H1 (cell line): ENCODE results near the gene RHBDD1. TPM values are rescaled to one million over a fixed set of nuclear protein-coding genes. Genes with fewer than 3 reads are reported as not detected.

Source experiments
- CTCF ChIA-PET: fragments of 300-600 bp; sonication (Branson Sonifier 250); formaldehyde crosslinking; loops from one replicate; lab custom pipeline; 2021; ENCODE audit not compliant: partially characterized antibody; lab: Charles Lee
- POLR2A ChIA-PET: fragments of 300-600 bp; sonication (Branson Sonifier 250); formaldehyde crosslinking; loops from one replicate; lab custom pipeline; 2021; ENCODE audit warnings: inconsistent platforms; ENCODE audit not compliant: partially characterized antibody; lab: Charles Lee
- DNase-seq, 2 experiments: peaks; one replicate each; pipeline versions ENCODE4 v3.0.0 to v3.0.0-alpha.2; 2010 to 2022; ENCODE audit warnings: low spot score in 2 of 2, low read depth in 1 of 2, mixed read lengths in 1 of 2
- FAIRE-seq: peaks from 2 replicates; lab custom pipeline; 2011; peaks lifted over from hg19 to GRCh38; lab: Jason Lieb, UNC
- H2AFZ ChIP-seq: 2 replicates; pipeline ENCODE4 v1.8.1; 2012; ENCODE audit warnings: low read length, inconsistent platforms
- H2AK5ac ChIP-seq: 2 replicates; pipeline ENCODE4 v1.6.1; 2013; ENCODE audit warnings: low read depth, low read length
- H2BK120ac ChIP-seq: replicated peaks from 2 replicates; pipeline ENCODE3; 2013; ENCODE audit warnings: low read depth, low read length, inconsistent platforms
- H2BK12ac ChIP-seq: 2 replicates; pipeline ENCODE4 v1.6.1; 2013; ENCODE audit warnings: low read depth, low read length
- H2BK15ac ChIP-seq: 2 replicates; pipeline ENCODE4 v1.6.1; 2013; ENCODE audit warnings: low read length
- H2BK20ac ChIP-seq: 2 replicates; pipeline ENCODE4 v1.6.1; 2013; ENCODE audit warnings: low read length
- H2BK5ac ChIP-seq: 2 replicates; pipeline ENCODE4 v1.6.1; 2013; ENCODE audit warnings: low read depth, low read length
- H3K14ac ChIP-seq: 2 replicates; pipeline ENCODE4 v1.6.1; 2013; ENCODE audit warnings: inconsistent platforms; ENCODE audit not compliant: insufficient read length
- H3K18ac ChIP-seq: 2 replicates; pipeline ENCODE4 v1.6.1; 2013; ENCODE audit warnings: low read length; ENCODE audit errors: extremely low read depth
- H3K23ac ChIP-seq: 2 replicates; pipeline ENCODE4 v1.6.1; 2013; ENCODE audit warnings: inconsistent platforms; ENCODE audit not compliant: insufficient read length
- H3K23me2 ChIP-seq: 2 replicates; pipeline ENCODE4 v1.6.1; 2013; ENCODE audit warnings: low read depth, low read length
- H3K27ac ChIP-seq: 2 replicates; pipeline ENCODE4 v1.6.1; 2011; ENCODE audit warnings: low read depth, low read length, inconsistent platforms
- H3K27me3 ChIP-seq, 4 experiments: replicated peaks in 1 of 4; 1 replicate in 1 of 4; 2 replicates in 3 of 4; pipeline versions ENCODE4 v1.6.1 to v1.8.1; 2011 to 2013; ENCODE audit warnings: low read length in 3 of 4, mild to moderate bottlenecking in 3 of 4, inconsistent platforms in 2 of 4, mixed read lengths in 2 of 4, moderate library complexity in 1 of 4; ENCODE audit not compliant: control insufficient read depth in 3 of 4, insufficient read depth in 3 of 4; ENCODE audit errors: extremely low read depth in 1 of 4
- H3K36me3 ChIP-seq, 4 experiments: 2 replicates each; pipeline versions ENCODE4 v1.6.1 to v1.8.1; 2011 to 2013; ENCODE audit warnings: mild to moderate bottlenecking in 4 of 4, low read length in 3 of 4, moderate library complexity in 2 of 4, control low read depth in 1 of 4, inconsistent platforms in 1 of 4; ENCODE audit not compliant: insufficient read depth in 4 of 4, control insufficient read depth in 2 of 4
- H3K4ac ChIP-seq: replicated peaks from 2 replicates; pipeline ENCODE3; 2013; ENCODE audit warnings: low read length, low read depth, mixed read lengths, inconsistent platforms; ENCODE audit not compliant: insufficient read length
- H3K4me1 ChIP-seq, 4 experiments: replicated peaks in 1 of 4; 1 replicate in 1 of 4; 2 replicates in 3 of 4; pipeline versions ENCODE4 v1.6.1 to v1.8.1; 2011 to 2013; ENCODE audit warnings: low read length in 3 of 4, inconsistent platforms in 2 of 4, mixed read lengths in 1 of 4; ENCODE audit not compliant: insufficient read depth in 4 of 4, control insufficient read depth in 3 of 4
- H3K4me2 ChIP-seq, 2 experiments: 2 replicates each; pipeline versions ENCODE4 v1.6.1 to v1.8.1; 2011 to 2013; ENCODE audit warnings: low read depth in 2 of 2, low read length in 2 of 2, control low read depth in 1 of 2, inconsistent platforms in 1 of 2, mild to moderate bottlenecking in 1 of 2; ENCODE audit not compliant: insufficient read depth in 1 of 2
- H3K4me3 ChIP-seq, 4 experiments: fragments of 200-600, 300-600 bp in 1 of 4; sonication (generic), shearing (Covaris generic), sonication (Bioruptor Twin) in 1 of 4; 2 replicates each; pipeline versions ENCODE4 v1.5.1 to v1.8.1; 2011 to 2016; ENCODE audit warnings: low read length in 4 of 4, low read depth in 3 of 4, control low read depth in 2 of 4, inconsistent platforms in 2 of 4, mild to moderate bottlenecking in 2 of 4, mixed read lengths in 1 of 4, moderate library complexity in 1 of 4; ENCODE audit not compliant: insufficient read depth in 2 of 4; ENCODE audit errors: extremely low read depth in 1 of 4
- H3K56ac ChIP-seq: replicated peaks from 2 replicates; pipeline ENCODE3; 2013; ENCODE audit warnings: low read depth, mild to moderate bottlenecking, mixed read lengths, low read length, inconsistent platforms; ENCODE audit not compliant: insufficient read length
- H3K79me1 ChIP-seq: 2 replicates; pipeline ENCODE4 v1.6.1; 2013; ENCODE audit warnings: low read depth, low read length, control low read depth
- H3K79me2 ChIP-seq, 2 experiments: 2 replicates each; pipeline versions ENCODE4 v1.6.1 to v1.8.1; 2012 to 2013; ENCODE audit warnings: low read length in 2 of 2, mild to moderate bottlenecking in 2 of 2, inconsistent platforms in 1 of 2; ENCODE audit not compliant: insufficient read depth in 2 of 2, control insufficient read depth in 1 of 2
- H3K9ac ChIP-seq, 4 experiments: replicated peaks in 1 of 4; 1 replicate in 1 of 4; 2 replicates in 3 of 4; pipeline versions ENCODE4 v1.6.1 to v1.8.1; 2011 to 2013; ENCODE audit warnings: low read depth in 3 of 4, low read length in 3 of 4, control low read depth in 2 of 4, mild to moderate bottlenecking in 2 of 4, moderate library complexity in 2 of 4, inconsistent platforms in 1 of 4; ENCODE audit errors: extremely low read depth in 1 of 4
- H3K9me3 ChIP-seq, 2 experiments: 2 replicates each; pipeline versions ENCODE4 v1.6.1 to v1.8.1; 2012 to 2013; ENCODE audit warnings: mild to moderate bottlenecking in 2 of 2, moderate library complexity in 2 of 2, control low read depth in 1 of 2, inconsistent platforms in 1 of 2, low read depth in 1 of 2, low read length in 1 of 2, mixed read lengths in 1 of 2; ENCODE audit not compliant: insufficient read depth in 2 of 2
- H4K20me1 ChIP-seq, 2 experiments: replicated peaks in 1 of 2; 2 replicates each; pipeline versions ENCODE3 to v1.8.1; 2011 to 2013; ENCODE audit warnings: inconsistent platforms in 2 of 2, low read length in 2 of 2, mild to moderate bottlenecking in 1 of 2; ENCODE audit not compliant: insufficient read depth in 2 of 2, control insufficient read depth in 1 of 2
- H4K5ac ChIP-seq: 2 replicates; pipeline ENCODE4 v1.6.1; 2013; ENCODE audit warnings: low read length, low read depth, mixed read lengths, inconsistent platforms; ENCODE audit not compliant: insufficient read length
- H4K8ac ChIP-seq: 2 replicates; pipeline ENCODE4 v1.8.0; 2013; ENCODE audit warnings: mild to moderate bottlenecking, moderate library complexity, low read length, inconsistent platforms; ENCODE audit not compliant: insufficient read depth; ENCODE audit errors: extremely low read depth
- H4K91ac ChIP-seq: replicated peaks from 2 replicates; pipeline ENCODE3; 2013; ENCODE audit warnings: low read length, mixed read lengths, inconsistent platforms; ENCODE audit not compliant: insufficient read length
- ASH2L ChIP-seq: fragments of 200-600, 300-600 bp; sonication (generic); IDR thresholded peaks from one replicate; pipeline ENCODE4 v1.7.1; 2017; ENCODE audit warnings: low read length
- BRCA1 ChIP-seq: IDR thresholded peaks from 2 replicates; pipeline ENCODE4 v1.6.1; 2012; ENCODE audit warnings: low read depth, low read length, improper control_type of control experiment
- CBX8 ChIP-seq: fragments of 300-800, 300-1000 bp; sonication (generic); IDR thresholded peaks from 2 replicates; pipeline ENCODE4 v1.7.1; 2016; ENCODE audit warnings: low read depth, low read length, borderline replicate concordance
- CHD1 ChIP-seq: IDR thresholded peaks from 2 replicates; pipeline ENCODE4 v1.6.1; 2012; ENCODE audit warnings: low read depth, low read length, improper control_type of control experiment
- CHD2 ChIP-seq: IDR thresholded peaks from 2 replicates; pipeline ENCODE4 v1.6.1; 2012; ENCODE audit warnings: low read length, improper control_type of control experiment
- GTF2F1 ChIP-seq: IDR thresholded peaks from 2 replicates; pipeline ENCODE4 v1.6.1; 2012; ENCODE audit warnings: low read depth, low read length, improper control_type of control experiment, borderline replicate concordance
- KDM5A ChIP-seq: fragments of 200-600 bp; IDR thresholded peaks from 2 replicates; pipeline ENCODE4 v1.7.1; 2012; ENCODE audit warnings: mild to moderate bottlenecking, low read length, inconsistent platforms, mixed read lengths
- NANOG ChIP-seq: IDR thresholded peaks from 2 replicates; pipeline ENCODE4 v1.6.1; 2011; ENCODE audit warnings: low read length, low read depth, mild to moderate bottlenecking, inconsistent platforms; ENCODE audit not compliant: insufficient read depth, poor library complexity, severe bottlenecking
- PHF8 ChIP-seq: fragments of 200-600 bp; sonication (generic); conservative IDR thresholded peaks from 2 replicates; pipeline ENCODE4 v1.7.1; 2012; ENCODE audit warnings: low read depth, mild to moderate bottlenecking, inconsistent platforms, low read length, moderate library complexity
- RNF2 ChIP-seq: fragments of 200-900, 300-1000 bp; sonication (generic); IDR thresholded peaks from 2 replicates; pipeline ENCODE4 v1.7.1; 2016; ENCODE audit warnings: borderline replicate concordance, low read depth, mild to moderate bottlenecking, antibody characterized with exemption, low read length; ENCODE audit not compliant: poor library complexity, severe bottlenecking; ENCODE audit errors: missing control alignments
- RXRA ChIP-seq: IDR thresholded peaks from 2 replicates; pipeline ENCODE4 v1.6.1; 2011; ENCODE audit warnings: low read depth, mild to moderate bottlenecking, low read length, moderate library complexity; ENCODE audit not compliant: insufficient read depth
- TAF7 ChIP-seq: optimal IDR thresholded peaks from 2 replicates; pipeline ENCODE3; 2011; ENCODE audit warnings: low read depth, mild to moderate bottlenecking, inconsistent platforms, low read length, moderate library complexity, borderline replicate concordance
- TBP ChIP-seq: IDR thresholded peaks from 2 replicates; pipeline ENCODE4 v1.6.1; 2011; ENCODE audit warnings: low read depth, low read length, improper control_type of control experiment
- WGBS, 2 experiments: shearing (Covaris generic) in 1 of 2; methylation state at CpG; one replicate each; pipeline versions ENCODE4 v1.1.6 to v1.1.7; 2013 to 2015; ENCODE audit warnings: low lambda C conversion rate in 2 of 2, mixed read lengths in 2 of 2, inconsistent platforms in 1 of 2, low coverage in 1 of 2, missing lambda C conversion rate in 1 of 2; ENCODE audit not compliant: insufficient replicate concordance in 2 of 2, insufficient coverage in 1 of 2, insufficient read length in 1 of 2; ENCODE audit errors: extremely low coverage in 1 of 2, missing lambda C conversion rate in 1 of 2; 5-methylcytosine and 5-hydroxymethylcytosine counted together
- polyA plus RNA-seq, 7 experiments: library from polyadenylated mRNA; depleted of rRNA in 3 of 7; stranded (reverse) in 5 of 7; unstranded in 2 of 7; fragments of >200 nt in 5 of 7; fragments of 200-250 nt in 2 of 7; gene quantifications; 1 replicate in 5 of 7; 2 replicates in 1 of 7; 4 replicates in 1 of 7; pipeline versions ENCODE4 v1.2.1 to v1.2.3, GENCODE V29; 2011 to 2013; ENCODE audit warnings: missing spikeins in 2 of 7, mixed read lengths in 2 of 7
- total RNA-seq: library from RNA; stranded (reverse); fragmentation: NEBNext Ultra II Directional; extraction: Animal tissue kit (Norgen Biotek cat#: 25700); gene quantifications from 2 replicates; pipeline ENCODE4 v1.2.1, GENCODE V29; 2021
- TF ChIP-seq, protein P1 (sequence below): IDR thresholded peaks from 2 replicates; pipeline ENCODE4 v1.6.1; 2012; ENCODE audit warnings: inconsistent platforms

Gene RHBDD1
- total and polyA plus RNA-seq, 2 of the 8 experiments (the other 6 are each of a cell fraction or from before 2014, with no cell fraction given), result 10.5 to 23.1 TPM

DNA sequence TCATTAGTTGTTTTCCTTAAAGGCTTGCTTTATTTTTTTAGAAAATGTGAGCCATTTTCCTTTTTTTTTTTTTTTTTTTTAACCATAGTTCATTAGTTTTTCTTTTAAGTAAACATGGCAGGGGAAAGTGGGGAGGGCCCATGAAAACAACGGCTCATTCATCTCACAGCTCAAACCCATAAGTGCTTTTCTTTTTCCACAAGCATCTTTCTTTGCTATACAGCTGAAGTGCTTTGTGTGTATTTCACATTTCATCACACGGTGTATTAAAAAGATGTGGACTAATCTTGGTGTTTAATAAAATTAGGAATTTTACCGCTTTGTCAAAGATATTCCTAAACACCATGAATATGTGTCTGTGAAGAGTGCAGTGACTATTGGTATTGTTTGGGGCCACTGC is 41.6 kb downstream of the RHBDD1 start:
- H3K9me3 ChIP-seq, result no peaks in the 10 kb centered on the region
- FAIRE-seq (no peak), DNase-seq (no peak)
- no peak overlapping the region for H2BK20ac ChIP-seq
- no peaks in the 10 kb centered on the region; the same call in 1 of the 2 replicates for H3K23me2 ChIP-seq
- no peak overlapping the region for H2AFZ ChIP-seq
- no peaks in the 10 kb centered on the region for H3K79me1 ChIP-seq
- CTCF ChIA-PET, result interaction anchor here (0.6 kb wide), 1 partner anchor 21 kb away, joined by 3 read pairs; no protein-coding TSS in a partner anchor
- no peak overlapping the region for H3K4ac ChIP-seq
- no peaks in the 10 kb centered on the region for H3K36me3 ChIP-seq
- H3K14ac ChIP-seq, result no peak overlapping the region
- H3K79me2 ChIP-seq, result no peaks in the 10 kb centered on the region
- no peak overlapping the region for H4K91ac ChIP-seq
- no peaks in the 10 kb centered on the region for H3K27me3 ChIP-seq
- H3K4me2 ChIP-seq, result no peak overlapping the region
- no peak overlapping the region for H2BK15ac ChIP-seq
- H4K8ac ChIP-seq, result no peak overlapping the region
- no peak overlapping the region for H2BK12ac ChIP-seq
- no peak overlapping the region for H2BK120ac ChIP-seq
- no peaks in the 10 kb centered on the region for H4K20me1 ChIP-seq
- H3K23ac ChIP-seq, result no peak overlapping the region
- H2AK5ac ChIP-seq, result no peak overlapping the region
- 95% methylated on average over 3 of the region's 3 CpGs; no CpG with 5 or more reads in 1 of the 2 experiments for WGBS, 2 experiments
- H3K9ac ChIP-seq, result no peak overlapping the region
- POLR2A ChIA-PET, result no interaction called here
- peaks cover 0 to 3% (median 0%) of the 10 kb centered on the region in 4 experiments; a peak in 1 of 7 replicates for H3K4me1 ChIP-seq
- H3K4me3 ChIP-seq, result no peak overlapping the region
- no peak overlapping the region for H3K27ac ChIP-seq
- H3K18ac ChIP-seq, result no peak overlapping the region
- no peak overlapping the region for H4K5ac ChIP-seq
- no peak overlapping the region for H2BK5ac ChIP-seq
- H3K56ac ChIP-seq, result no peak overlapping the region
- TF ChIP-seq RNF2 (no peak), ASH2L (no peak), TAF7 (no peak), KDM5A (no peak), CHD1 (no peak), CHD2 (no peak), PHF8 (no peak), BRCA1 (no peak), RXRA (no peak), TBP (no peak), NANOG (no peak), CBX8 (no peak), GTF2F1 (no peak)
- TF ChIP-seq, protein P1, sequence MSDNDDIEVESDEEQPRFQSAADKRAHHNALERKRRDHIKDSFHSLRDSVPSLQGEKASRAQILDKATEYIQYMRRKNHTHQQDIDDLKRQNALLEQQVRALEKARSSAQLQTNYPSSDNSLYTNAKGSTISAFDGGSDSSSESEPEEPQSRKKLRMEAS, result no peak
